Nucleus accumbens (tissue), 56 donors: Measurements from ENCODE around the gene EIF2B2.

Source experiments
- DNase-seq, 56 donors: peaks; one replicate each; lab custom pipeline; 2025; lab: John Stamatoyannopoulos, UW

Gene EIF2B2

GRCh38 chr14:74973003-74973653, 29.6 kb upstream of the EIF2B2 start:
- no peak for DNase-seq

GRCh38 chr14:74973905-74974363, 28.8 kb upstream of the EIF2B2 start:
- DNase-seq, result no peak

- DNase-seq, result no peak
These were observed 28.2 kb upstream of the EIF2B2 start for GRCh38 chr14:74974364-74975058.

GRCh38 chr14:74975059-74975810, 27.5 kb upstream of the EIF2B2 start:
- DNase-seq, result no peak

- no peak for DNase-seq
These were observed 26.2 kb upstream of the EIF2B2 start for GRCh38 chr14:74976264-74977113.

- DNase-seq, result no peak
These were observed 25.4 kb upstream of the EIF2B2 start for GRCh38 chr14:74977164-74977900.

- no peak for DNase-seq
These were observed 24.8 kb upstream of the EIF2B2 start for GRCh38 chr14:74977901-74978385.

- DNase-seq, result no peak
These were observed 24.2 kb upstream of the EIF2B2 start for GRCh38 chr14:74978416-74978947.

- no peak for DNase-seq
These were observed 23.7 kb upstream of the EIF2B2 start for GRCh38 chr14:74979029-74979428.

GRCh38 chr14:74979442-74980397, 23.0 kb upstream of the EIF2B2 start:
- no peak for DNase-seq

- no peak for DNase-seq
These were observed 22.4 kb upstream of the EIF2B2 start for GRCh38 chr14:74980398-74980730.

GRCh38 chr14:74980731-74981461, 21.8 kb upstream of the EIF2B2 start:
- DNase-seq, result peak in 1 of 56 donors; percentile 15

- DNase-seq, result no peak
These were observed 21.3 kb upstream of the EIF2B2 start for GRCh38 chr14:74981462-74981782.

- no peak for DNase-seq
These were observed 20.9 kb upstream of the EIF2B2 start for GRCh38 chr14:74981833-74982232.

- no peak for DNase-seq
These were observed 20.1 kb upstream of the EIF2B2 start for GRCh38 chr14:74982661-74983060.

GRCh38 chr14:74983343-74983742, 19.4 kb upstream of the EIF2B2 start:
- DNase-seq, result no peak

GRCh38 chr14:74984236-74985027, 18.3 kb upstream of the EIF2B2 start:
- no peak for DNase-seq
